Keratinocyte (primary cell): Measurements from ENCODE around the gene EFTUD2. TPM values are rescaled to one million over a fixed set of nuclear protein-coding genes. Genes with fewer than 3 reads are reported as not detected.
"Not testable (repeated sequence)": the region's sequence is repeated elsewhere in the genome, so short reads cannot be mapped to it uniquely, and the experiment has no call there.

Source experiments
- DNase-seq: peaks from one replicate; pipeline ENCODE4 v3.0.0-alpha.2; 2011; ENCODE audit warnings: low read depth, missing footprints, low spot score
- FAIRE-seq: peaks from 2 replicates; lab custom pipeline; 2011; peaks lifted over from hg19 to GRCh38; lab: Jason Lieb, UNC
- H2AFZ ChIP-seq: 2 replicates; pipeline ENCODE4 v1.6.0; 2012; ENCODE audit warnings: low read length, control low read depth, inconsistent platforms; ENCODE audit not compliant: control insufficient read depth
- H3K27ac ChIP-seq: 2 replicates; pipeline ENCODE4 v1.5.1; 2011; ENCODE audit warnings: low read length; ENCODE audit not compliant: control insufficient read depth, insufficient read depth
- H3K27me3 ChIP-seq: 3 replicates; pipeline ENCODE4 v1.6.0; 2011; ENCODE audit warnings: low read length; ENCODE audit not compliant: control insufficient read depth, insufficient read depth; ENCODE audit errors: extremely low read depth
- H3K36me3 ChIP-seq, 2 experiments: 2 replicates in 1 of 2; 3 replicates in 1 of 2; pipeline ENCODE4 v1.5.1; 2011; ENCODE audit warnings: low read length in 2 of 2, mild to moderate bottlenecking in 1 of 2; ENCODE audit not compliant: control insufficient read depth in 2 of 2, insufficient read depth in 2 of 2; ENCODE audit errors: extremely low read depth in 1 of 2
- H3K4me1 ChIP-seq: 3 replicates; pipeline ENCODE4 v1.5.1; 2011; ENCODE audit warnings: low read length; ENCODE audit not compliant: control insufficient read depth, insufficient read depth; ENCODE audit errors: extremely low read depth
- H3K4me2 ChIP-seq: 3 replicates; pipeline ENCODE4 v1.6.0; 2011; ENCODE audit warnings: low read depth, low read length; ENCODE audit not compliant: control insufficient read depth, insufficient read depth; ENCODE audit errors: extremely low read depth
- H3K4me3 ChIP-seq, 3 experiments: fragments of 200-600 bp in 1 of 3; sonication (generic) in 1 of 3; 2 replicates in 2 of 3; 3 replicates in 1 of 3; pipeline ENCODE4 v1.5.1; 2011 to 2016; ENCODE audit warnings: low read length in 3 of 3, mild to moderate bottlenecking in 3 of 3, control low read depth in 2 of 3, inconsistent platforms in 1 of 3, low read depth in 1 of 3, mixed read lengths in 1 of 3, mixed run types in 1 of 3, moderate library complexity in 1 of 3; ENCODE audit not compliant: control insufficient read depth in 2 of 3, insufficient read depth in 2 of 3; ENCODE audit errors: extremely low read depth in 1 of 3
- H3K79me2 ChIP-seq: 2 replicates; pipeline ENCODE4 v1.6.0; 2012; ENCODE audit warnings: low read length; ENCODE audit not compliant: control insufficient read depth, insufficient read depth
- H3K9ac ChIP-seq: 3 replicates; pipeline ENCODE4 v1.6.0; 2011; ENCODE audit warnings: low read length; ENCODE audit not compliant: control insufficient read depth, insufficient read depth; ENCODE audit errors: extremely low read depth
- H3K9me1 ChIP-seq: 3 replicates; pipeline ENCODE4 v1.6.0; 2011; ENCODE audit warnings: low read length; ENCODE audit not compliant: control insufficient read depth, insufficient read depth; ENCODE audit errors: extremely low read depth
- H3K9me3 ChIP-seq: 2 replicates; pipeline ENCODE4 v1.5.1; 2012; ENCODE audit warnings: low read depth, low read length; ENCODE audit not compliant: control insufficient read depth
- H4K20me1 ChIP-seq: 3 replicates; pipeline ENCODE4 v1.6.0; 2011; ENCODE audit warnings: low read length; ENCODE audit not compliant: control insufficient read depth, insufficient read depth; ENCODE audit errors: extremely low read depth
- CTCF ChIP-seq, 3 experiments: IDR thresholded peaks in 1 of 3; conservative IDR thresholded peaks in 1 of 3; optimal IDR thresholded peaks in 1 of 3; 2 replicates in 2 of 3; 3 replicates in 1 of 3; pipeline versions ENCODE3 to v1.5.1; 2011; ENCODE audit warnings: low read length in 3 of 3, mild to moderate bottlenecking in 3 of 3, moderate library complexity in 2 of 3, control low read depth in 1 of 3, inconsistent platforms in 1 of 3; ENCODE audit not compliant: insufficient read depth in 2 of 3; ENCODE audit errors: extremely low read depth in 1 of 3
- EZH2 ChIP-seq: IDR thresholded peaks from one replicate; pipeline ENCODE4 v1.6.1; 2012; ENCODE audit warnings: inconsistent platforms, mild to moderate bottlenecking, low read length, moderate library complexity
- dilution Hi-C: fragments of 300-500 bp; cut with MboI; formaldehyde crosslinking; loops from one replicate; pipeline ENCODE4 v1.7.0; 2020; ENCODE audit warnings: low sequenced_read_pairs; ENCODE audit not compliant: extremely low pct_ligation_motif_present
- polyA plus RNA-seq, 5 experiments: library from polyadenylated mRNA; depleted of rRNA in 3 of 5; stranded (reverse) in 3 of 5; stranded (forward) in 1 of 5; unstranded in 1 of 5; fragments of >200 nt; gene quantifications; 1 replicate in 1 of 5; 2 replicates in 3 of 5; 3 replicates in 1 of 5; pipeline versions ENCODE4 v1.2.1 to v1.2.3, GENCODE V29; 2011 to 2012; ENCODE audit warnings: missing spikeins in 2 of 5, low read depth in 1 of 5, low replicate concordance in 1 of 5

Gene EFTUD2
- polyA plus RNA-seq, 1 donor (not counting 4 experiments of a cell fraction or from before 2014, with no cell fraction given): 160 TPM

DNA sequence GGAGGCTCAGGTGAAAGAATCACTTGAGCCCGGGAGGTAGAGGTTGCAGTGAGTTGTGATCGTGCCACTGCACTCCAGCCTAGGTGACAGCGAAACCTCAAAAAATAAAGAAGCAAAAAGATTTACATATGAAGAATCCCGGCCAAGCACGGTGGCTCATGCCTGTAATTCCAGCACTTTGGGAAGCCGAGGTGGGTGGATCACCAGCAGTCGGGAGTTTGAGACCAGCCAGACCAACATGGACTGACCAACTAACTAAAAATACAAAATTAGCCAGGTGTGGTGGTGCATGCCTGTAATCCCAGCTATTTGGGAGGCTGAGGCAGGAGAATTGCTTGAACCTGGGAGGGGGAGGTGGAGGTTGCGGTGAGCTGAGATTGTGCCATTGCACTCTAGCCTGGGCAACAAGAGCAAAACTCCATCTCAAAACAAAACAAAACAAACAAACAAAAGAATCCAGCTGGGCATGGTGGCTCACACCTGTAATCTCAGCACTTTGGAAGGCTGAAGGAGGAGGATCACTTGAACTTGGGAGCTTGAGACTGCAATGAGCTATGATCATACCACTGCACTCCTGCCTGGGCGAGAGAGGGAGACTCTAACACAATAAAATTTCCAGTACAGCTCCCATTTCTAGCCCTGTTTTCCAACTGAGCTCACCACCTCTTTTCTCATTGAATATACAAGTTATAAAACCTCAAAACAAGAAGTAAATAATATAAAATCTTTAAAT is 90.4 kb downstream of the EFTUD2 start:
- H3K36me3 ChIP-seq: peaks cover 9 to 12% of the 10 kb centered on the region in 2 experiments
- H3K9me3 ChIP-seq, H4K20me1 ChIP-seq, dilution Hi-C loops, DNase-seq, H2AFZ ChIP-seq, H3K27me3 ChIP-seq, H3K27ac ChIP-seq, H3K4me2 ChIP-seq, H3K4me3 ChIP-seq, H3K9me1 ChIP-seq, H3K9ac ChIP-seq, FAIRE-seq, H3K4me1 ChIP-seq: not testable (repeated sequence)
- H3K79me2 ChIP-seq: peaks cover 31% of the 10 kb centered on the region

DNA sequence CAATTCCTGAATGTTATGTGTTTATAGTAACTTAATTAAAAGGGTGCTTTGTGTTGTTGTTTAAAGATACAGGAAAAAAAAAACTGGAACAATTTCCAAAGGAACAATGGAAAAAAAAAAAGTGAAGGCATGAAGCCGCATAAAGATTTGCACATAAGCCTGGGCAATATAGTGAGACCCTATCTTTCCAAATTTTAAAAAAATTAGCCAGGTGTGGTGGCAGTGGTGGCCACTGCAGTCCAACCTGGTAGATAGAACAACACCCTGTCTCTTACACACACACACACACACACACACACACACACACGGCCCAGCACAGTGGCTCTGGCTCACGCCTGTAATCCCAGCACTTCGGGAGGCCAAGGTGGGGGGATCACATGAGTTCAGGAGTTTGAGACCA is 91.1 kb downstream of the EFTUD2 start:
- Histone ChIP-seq H3K27ac (no peak overlapping the region), H3K79me2 (peaks cover 30% of the 10 kb centered on the region), H3K27me3 (no peaks in the 10 kb centered on the region), H3K36me3 (peaks cover 9 to 12% of the 10 kb centered on the region in 2 experiments), H3K4me2 (no peak overlapping the region), H3K4me1 (no peaks in the 10 kb centered on the region), H2AFZ (no peak overlapping the region), H3K9ac (no peak overlapping the region), H3K4me3 (no peak overlapping the region), H4K20me1 (peaks cover 3% of the 10 kb centered on the region), H3K9me1 (no peaks in the 10 kb centered on the region), H3K9me3 (no peaks in the 10 kb centered on the region)
- no peak for FAIRE-seq
- dilution Hi-C loops: no loop called here
- DNase-seq: no peak
- no peak for TF ChIP-seq EZH2
- TF ChIP-seq CTCF (optimal IDR thresholded peaks at IDR 0.05 in 1 of 3, IDR thresholded peaks at IDR 0.05 in 1 of 3, conservative IDR thresholded peaks at IDR 0.05 in 1 of 3; ENCODE audit: extremely low read depth in 1 of 3, insufficient read depth in 2 of 3, low read length in 3 of 3): no peak

GRCh38 chr17:44807817-44808155 is 91.5 kb downstream of the EFTUD2 start:
- Histone ChIP-seq H3K27ac (no peak overlapping the region), H3K9ac (no peak overlapping the region), H2AFZ (no peak overlapping the region), H3K9me1 (no peaks in the 10 kb centered on the region), H3K4me3 (no peak overlapping the region), H4K20me1 (peaks cover 3% of the 10 kb centered on the region), H3K4me1 (no peaks in the 10 kb centered on the region), H3K36me3 (peaks cover 9 to 12% of the 10 kb centered on the region in 2 experiments), H3K4me2 (no peak overlapping the region), H3K79me2 (peaks cover 26% of the 10 kb centered on the region), H3K9me3 (no peaks in the 10 kb centered on the region), H3K27me3 (no peaks in the 10 kb centered on the region)
- FAIRE-seq (no peak), DNase-seq (no peak)
- TF ChIP-seq EZH2 (no peak), CTCF (optimal IDR thresholded peaks at IDR 0.05 in 1 of 3, IDR thresholded peaks at IDR 0.05 in 1 of 3, conservative IDR thresholded peaks at IDR 0.05 in 1 of 3; ENCODE audit: extremely low read depth in 1 of 3, insufficient read depth in 2 of 3, low read length in 3 of 3) (no peak)
- dilution Hi-C loops: no loop called here
